GM12878 (cell line): ENCODE results near the gene APPL2. TPM values are rescaled to one million over a fixed set of nuclear protein-coding genes. Genes with fewer than 3 reads are reported as not detected.
A peak's percentile ranks its signal among the peaks of the same experiment; 100 is the strongest.

ENCODE experiments used
- ATAC-seq: fragments of 200-7000 bp; cut with Tn5 transposase; 3 replicates; pipeline ENCODE4 v1.9.1; 2020; ENCODE audit warnings: mild to moderate bottlenecking, moderate library complexity
- BruUV-seq: library from RNA; stranded (reverse); fragments of 400-500 nt; replicated peaks from 2 replicates; lab custom pipeline; 2021; lab: Mats Ljungman, UMichigan
- CTCF ChIA-PET: fragments of 300-600 bp; sonication (Branson Sonifier 250); formaldehyde crosslinking; extraction: SDS; loops from one replicate; lab custom pipeline; 2021; ENCODE audit warnings: inconsistent platforms; lab: Yijun Ruan, JAX
- POLR2A ChIA-PET: fragments of 350-600 bp; formaldehyde crosslinking; extraction: SDS; loops from one replicate; lab custom pipeline; 2021; ENCODE audit warnings: inconsistent platforms; lab: Charles Lee
- RAD21 ChIA-PET: fragments of 300-600 bp; sonication (Branson Sonifier 250); formaldehyde crosslinking; loops from one replicate; lab custom pipeline; 2023; ENCODE audit warnings: antibody characterized with exemption; ENCODE audit not compliant: unreplicated experiment; lab: Charles Lee
- SMC1A ChIA-PET: fragments of 300-600 bp; sonication (Branson Sonifier 250); formaldehyde crosslinking; loops from one replicate; lab custom pipeline; 2023; ENCODE audit not compliant: unreplicated experiment, uncharacterized antibody; lab: Charles Lee
- DNase-seq: peaks from one replicate; pipeline ENCODE4 v3.0.0-alpha.2; 2011; ENCODE audit warnings: low read depth, low spot score
- FAIRE-seq: peaks from 3 replicates; lab custom pipeline; 2011; peaks lifted over from hg19 to GRCh38; lab: Jason Lieb, UNC
- H2AFZ ChIP-seq: 2 replicates; pipeline ENCODE4 v1.6.0; 2011; ENCODE audit warnings: low read depth, low read length, control low read depth; ENCODE audit not compliant: control insufficient read depth
- H3K27ac ChIP-seq: 2 replicates; pipeline ENCODE4 v1.5.1; 2011; ENCODE audit warnings: control low read depth; ENCODE audit not compliant: control insufficient read depth, insufficient read depth
- H3K27me3 ChIP-seq, 2 experiments: replicated peaks in 1 of 2; 2 replicates each; pipeline versions ENCODE4 v1.6.0 to v1.6.1; 2011; ENCODE audit warnings: low read length in 1 of 2; ENCODE audit not compliant: control insufficient read depth in 2 of 2, insufficient read depth in 2 of 2
- H3K36me3 ChIP-seq, 2 experiments: 2 replicates each; pipeline ENCODE4 v1.5.1; 2011; ENCODE audit warnings: low read length in 1 of 2; ENCODE audit not compliant: control insufficient read depth in 2 of 2, insufficient read depth in 2 of 2
- H3K4me1 ChIP-seq: 2 replicates; pipeline ENCODE4 v1.6.1; 2011; ENCODE audit warnings: mild to moderate bottlenecking, low read length, moderate library complexity, mixed read lengths; ENCODE audit not compliant: control insufficient read depth, insufficient read depth
- H3K4me2 ChIP-seq: 2 replicates; pipeline ENCODE4 v1.6.0; 2011; ENCODE audit warnings: control low read depth; ENCODE audit not compliant: control insufficient read depth, insufficient read depth
- H3K4me3 ChIP-seq: fragments of 200-600 bp; sonication (generic); 2 replicates; pipeline ENCODE4 v1.5.1; 2016
- H3K79me2 ChIP-seq: 2 replicates; pipeline ENCODE4 v1.6.0; 2011; ENCODE audit warnings: low read length; ENCODE audit not compliant: control insufficient read depth, insufficient read depth
- H3K9ac ChIP-seq: 2 replicates; pipeline ENCODE4 v1.8.0; 2011; ENCODE audit warnings: low read length, control low read depth, mixed read lengths; ENCODE audit not compliant: control insufficient read depth, insufficient read depth
- H3K9me3 ChIP-seq: replicated peaks from 3 replicates; pipeline ENCODE4 v1.5.1; 2011; ENCODE audit warnings: mild to moderate bottlenecking, low read length; ENCODE audit not compliant: control insufficient read depth, insufficient read depth
- H4K20me1 ChIP-seq: 2 replicates; pipeline ENCODE4 v1.6.0; 2011; ENCODE audit not compliant: control insufficient read depth, insufficient read depth
- BHLHE40 ChIP-seq, 2 experiments: fragments of 450-650 bp in 1 of 2; IDR thresholded peaks; 2 replicates each; pipeline ENCODE4 v1.6.1; 2011 to 2017; ENCODE audit warnings: low read depth in 2 of 2, borderline replicate concordance in 1 of 2, improper control_type of control experiment in 1 of 2, low read length in 1 of 2, mild to moderate bottlenecking in 1 of 2
- CBX5 ChIP-seq: sonication (generic); IDR thresholded peaks from 2 replicates; pipeline ENCODE4 v1.6.1; 2016; ENCODE audit warnings: low read depth, moderate library complexity, mild to moderate bottlenecking, inconsistent platforms
- CREM ChIP-seq: IDR thresholded peaks from 2 replicates; pipeline ENCODE4 v1.6.1; 2014; ENCODE audit warnings: antibody characterized with exemption, low read depth
- CTCF ChIP-seq, 3 experiments: IDR thresholded peaks in 2 of 3; conservative IDR thresholded peaks in 1 of 3; 2 replicates each; pipeline ENCODE4 v1.5.1; 2011; ENCODE audit warnings: low read depth in 3 of 3, low read length in 3 of 3, mild to moderate bottlenecking in 3 of 3, control low read depth in 2 of 3, moderate library complexity in 2 of 3, inconsistent platforms in 1 of 3, mixed read lengths in 1 of 3; ENCODE audit not compliant: control insufficient read depth in 2 of 3, insufficient read depth in 1 of 3; ENCODE audit errors: extremely low read depth in 1 of 3
- KLF5 ChIP-seq: fragments of 450-650 bp; IDR thresholded peaks from 2 replicates; pipeline ENCODE4 v1.6.1; 2014; ENCODE audit warnings: mild to moderate bottlenecking; ENCODE audit not compliant: partially characterized antibody
- MTA3 ChIP-seq: IDR thresholded peaks from 2 replicates; pipeline ENCODE4 v1.6.1; 2012; ENCODE audit warnings: low read length, inconsistent platforms, borderline replicate concordance
- POLR2A ChIP-seq: IDR thresholded peaks from 2 replicates; pipeline ENCODE4 v1.6.1; 2011; ENCODE audit warnings: low read depth, mild to moderate bottlenecking, low read length
- RAD51 ChIP-seq: fragments of 450-650 bp; IDR thresholded peaks from 2 replicates; pipeline ENCODE4 v1.6.1; 2016; ENCODE audit warnings: moderate library complexity, mild to moderate bottlenecking, inconsistent platforms
- REST ChIP-seq: IDR thresholded peaks from 2 replicates; pipeline ENCODE4 v1.6.1; 2012; ENCODE audit warnings: mild to moderate bottlenecking, low read depth, low read length
- SREBF2 ChIP-seq: IDR thresholded peaks from 2 replicates; pipeline ENCODE4 v1.6.1; 2012; ENCODE audit warnings: mild to moderate bottlenecking, low read length
- YY1 ChIP-seq: IDR thresholded peaks from 2 replicates; pipeline ENCODE4 v1.6.1; 2011; ENCODE audit warnings: low read depth, mild to moderate bottlenecking, low read length
- ZNF217 ChIP-seq: fragments of 450-650 bp; IDR thresholded peaks from 2 replicates; pipeline ENCODE4 v1.6.1; 2017; ENCODE audit warnings: antibody characterized with exemption, mild to moderate bottlenecking
- WGBS: methylation state at CpG from one replicate; pipeline ENCODE4 v1.1.6; 2016; ENCODE audit warnings: low lambda C conversion rate; ENCODE audit not compliant: insufficient replicate concordance, insufficient coverage; ENCODE audit errors: missing lambda C conversion rate; 5-methylcytosine and 5-hydroxymethylcytosine counted together
- in situ Hi-C: fragments of 300-500 bp; cut with MboI; formaldehyde crosslinking; loops from 9 replicates; pipeline ENCODE4 v1.14.3; 2018; ENCODE audit warnings: mixed read lengths
- intact Hi-C: fragments of 100-400 bp; cut with micrococcal nuclease; formaldehyde crosslinking; loops from one replicate; pipeline ENCODE4 v1.14.2; 2022; ENCODE audit not compliant: unreplicated experiment
- polyA plus RNA-seq, 11 experiments: library from polyadenylated mRNA; depleted of rRNA in 4 of 11; unstranded in 6 of 11; stranded (reverse) in 5 of 11; fragments of >200 nt; fragmentation: Nextera tagmentation in 4 of 11; fragmentation: Illumina TruSeq in 1 of 11; extraction: Ambion mirVana in 4 of 11; extraction: Trizol in 1 of 11; gene quantifications; 1 replicate in 1 of 11; 2 replicates in 10 of 11; pipeline versions ENCODE4 v1.2.1 to v1.2.3, GENCODE V29; 2011 to 2016; ENCODE audit warnings: inconsistent platforms in 2 of 11, missing spikeins in 2 of 11, low read depth in 1 of 11
- total RNA-seq, 4 experiments: library from RNA; depleted of rRNA in 3 of 4; stranded (reverse); fragments of >200 nt in 3 of 4; fragmentation: Illumina TruSeq in 1 of 4; extraction: Trizol in 1 of 4; gene quantifications; 2 replicates each; pipeline versions ENCODE4 v1.2.1 to v1.2.3, GENCODE V29; 2013 to 2021

The APPL2 gene
- total and polyA plus RNA-seq, 10 of the 15 experiments (the other 5 are each of a cell fraction or from before 2014, with no cell fraction given) = 1.9 to 14.2 (median 7.5) TPM

- TF ChIP-seq CTCF (IDR thresholded peaks at IDR 0.05 in 2 of 3, conservative IDR thresholded peaks at IDR 0.05 in 1 of 3; ENCODE audit: control insufficient read depth in 2 of 3, extremely low read depth in 1 of 3, insufficient read depth in 1 of 3, low read depth in 3 of 3, low read length in 3 of 3) = no peak
- TF ChIP-seq CREM = no peak
- TF ChIP-seq POLR2A = no peak
- no peak for TF ChIP-seq KLF5
- TF ChIP-seq RAD51 = no peak
Observed at GRCh38 chr12:105209091-105209490, 26.9 kb downstream of the APPL2 start (continued).

GRCh38 chr12:105206686-105207374 is 29.1 kb downstream of the APPL2 start:
- no peak overlapping the region for H3K9ac ChIP-seq
- H3K4me2 ChIP-seq = no peak overlapping the region
- ATAC-seq (no peak), DNase-seq (no peak), FAIRE-seq (no peak)
- CTCF ChIA-PET = no interaction called here
- POLR2A ChIA-PET = no interaction called here
- H3K9me3 ChIP-seq = no peaks in the 10 kb centered on the region
- TF ChIP-seq YY1 (no peak), CBX5 (no peak), REST (peak; percentile 35; the same call in 1 of the 2 replicates), SREBF2 (no peak), MTA3 (no peak), BHLHE40 (IDR thresholded peaks at IDR 0.05; ENCODE audit: borderline replicate concordance in 1 of 2, low read depth in 2 of 2, low read length in 1 of 2) (no peak), ZNF217 (no peak)
- no peaks in the 10 kb centered on the region; the same call in 1 of the 2 replicates for H3K4me1 ChIP-seq
- BruUV-seq = no TSS peak
- SMC1A ChIA-PET = no interaction called here
- H2AFZ ChIP-seq = no peak overlapping the region
- peaks cover 0 to 8% of the 10 kb centered on the region in 2 experiments; a peak in 2 of 4 replicates for H3K36me3 ChIP-seq
- 97% methylated on average over 16 of the region's 16 CpGs for WGBS
- in situ Hi-C loops (no loop called here), intact Hi-C loops (no loop called here)
- RAD21 ChIA-PET = no interaction called here
- H3K79me2 ChIP-seq = no peaks in the 10 kb centered on the region
- peaks cover 2% of the 10 kb centered on the region; the same call in 1 of the 2 replicates for H4K20me1 ChIP-seq
- H3K27ac ChIP-seq = no peak overlapping the region
- no peak overlapping the region for H3K4me3 ChIP-seq
- no peaks in the 10 kb centered on the region for H3K27me3 ChIP-seq
